Measurements from ENCODE around the gene DENND4B. TPM values are rescaled to one million over a fixed set of nuclear protein-coding genes. Genes with fewer than 3 reads are reported as not detected.
A peak's percentile ranks its signal among the peaks of the same experiment; 100 is the strongest.

Gene DENND4B
- total RNA-seq, 1 donor, result 37.3 TPM

GRCh38 chr1:153944005-153944826, 2.3 kb downstream of the DENND4B start:
- peaks cover 52% of the 10 kb centered on the region for H3K4me1 ChIP-seq (ENCODE audit: insufficient read depth, low read length)
- H3K27me3 ChIP-seq (ENCODE audit: insufficient read depth, low read length), result no peaks in the 10 kb centered on the region
- peak overlapping the region; percentile 58 for H3K4me3 ChIP-seq (ENCODE audit: low read length)
- H3K9me3 ChIP-seq (ENCODE audit: low read depth, low read length), result no peaks in the 10 kb centered on the region

DNA sequence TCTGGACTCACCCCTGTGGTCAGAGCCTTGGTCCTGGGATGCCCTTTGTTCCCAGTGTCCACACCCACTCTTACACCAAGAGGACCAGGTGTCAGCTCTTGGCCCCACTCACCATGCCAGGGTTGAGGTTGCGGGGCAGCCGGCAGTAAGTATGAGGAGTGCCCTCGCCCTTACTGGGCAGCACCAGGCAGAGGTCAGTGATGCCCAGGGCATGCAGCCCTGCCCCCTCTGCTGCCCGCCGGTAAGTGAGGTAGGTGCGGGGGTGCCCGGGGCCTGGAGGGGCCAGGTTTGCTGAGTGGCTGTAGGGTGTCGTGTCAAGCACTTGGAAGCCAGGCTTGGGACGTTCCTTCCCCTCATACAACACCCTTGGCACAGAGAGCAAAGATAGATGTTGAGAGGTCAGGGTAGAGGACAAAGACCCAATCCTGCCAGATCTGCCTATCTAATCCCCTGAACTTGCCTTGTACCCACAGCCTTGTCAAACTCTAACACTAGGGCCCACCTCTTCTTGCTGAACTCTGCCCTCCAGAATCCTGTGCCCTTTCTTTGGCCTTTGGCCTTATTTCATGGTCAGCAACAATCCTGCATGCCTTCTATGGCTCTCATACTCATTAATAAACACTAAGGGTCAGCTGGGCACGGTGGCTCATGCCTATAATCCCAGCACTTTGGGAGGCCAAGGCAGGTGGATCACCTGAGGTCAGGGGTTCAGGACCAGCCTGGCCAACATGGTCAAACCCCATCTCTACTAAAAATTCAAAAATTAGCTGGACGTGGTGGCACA, 3.6 kb downstream of the DENND4B start:
- no peak overlapping the region for H3K4me3 ChIP-seq (ENCODE audit: low read length)
- H3K9me3 ChIP-seq (ENCODE audit: low read depth, low read length), result no peaks in the 10 kb centered on the region
- H3K27me3 ChIP-seq (ENCODE audit: insufficient read depth, low read length), result no peaks in the 10 kb centered on the region
- H3K4me1 ChIP-seq (ENCODE audit: insufficient read depth, low read length), result peaks cover 50% of the 10 kb centered on the region

DNA sequence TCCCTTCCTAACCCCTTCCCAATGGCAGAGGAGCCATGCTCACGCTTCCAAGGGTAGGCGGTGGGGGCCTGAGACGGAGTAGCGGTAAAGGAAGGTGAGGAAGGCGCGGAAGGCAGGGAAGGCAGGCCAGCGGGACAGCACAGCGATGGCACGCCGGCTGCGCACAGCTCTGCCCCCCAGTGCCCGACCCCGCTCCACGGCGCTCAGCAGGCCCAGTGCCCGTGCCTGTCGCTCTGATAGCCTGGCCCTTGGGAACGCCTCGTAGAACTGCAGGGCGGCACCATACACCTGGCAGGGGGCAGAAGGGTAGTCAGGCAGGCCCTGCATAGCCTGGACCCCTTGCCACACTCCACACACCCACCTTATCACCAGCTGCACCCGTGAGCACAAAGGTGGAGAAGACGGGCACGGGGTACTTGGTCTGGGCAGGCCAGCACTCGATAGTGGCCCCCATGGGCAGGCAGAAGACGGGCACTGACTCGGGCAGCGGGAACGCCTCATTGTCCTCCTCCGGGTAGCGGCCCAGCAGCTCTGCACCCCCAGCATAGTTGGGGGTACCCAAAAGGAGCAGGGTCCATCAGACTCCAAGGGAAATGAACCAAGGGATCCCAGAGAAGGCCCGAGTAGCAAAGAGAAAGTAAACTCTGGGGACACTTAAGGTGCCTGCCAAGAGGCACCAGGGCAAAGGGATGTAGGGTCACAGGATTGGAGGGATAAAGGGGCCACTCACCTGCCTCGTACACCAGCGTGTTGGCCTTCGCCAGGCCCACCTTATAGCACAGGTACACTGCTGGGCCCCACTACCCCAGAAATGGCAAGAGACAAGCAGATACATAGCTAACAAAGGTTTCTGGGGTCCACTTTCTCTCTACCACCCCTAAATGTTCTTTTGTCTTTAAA, 4.4 kb downstream of the DENND4B start:
- Histone ChIP-seq H3K27me3 (ENCODE audit: insufficient read depth, low read length) (no peaks in the 10 kb centered on the region), H3K9me3 (ENCODE audit: low read depth, low read length) (no peaks in the 10 kb centered on the region), H3K4me1 (ENCODE audit: insufficient read depth, low read length) (peaks cover 41% of the 10 kb centered on the region), H3K4me3 (ENCODE audit: low read length) (no peak overlapping the region)

- H3K27me3 ChIP-seq (ENCODE audit: insufficient read depth, low read length), result no peaks in the 10 kb centered on the region
- no peaks in the 10 kb centered on the region for H3K9me3 ChIP-seq (ENCODE audit: low read depth, low read length)
- peaks cover 35% of the 10 kb centered on the region for H3K4me1 ChIP-seq (ENCODE audit: insufficient read depth, low read length)
- H3K4me3 ChIP-seq (ENCODE audit: low read length), result no peak overlapping the region
Observed at GRCh38 chr1:153940756-153941155, 5.8 kb downstream of the DENND4B start.

- Histone ChIP-seq H3K4me1 (ENCODE audit: insufficient read depth, low read length) (peaks cover 31% of the 10 kb centered on the region), H3K4me3 (ENCODE audit: low read length) (no peak overlapping the region), H3K27me3 (ENCODE audit: insufficient read depth, low read length) (no peaks in the 10 kb centered on the region), H3K9me3 (ENCODE audit: low read depth, low read length) (no peaks in the 10 kb centered on the region)
Observed at GRCh38 chr1:153939476-153939875, 7.0 kb downstream of the DENND4B start.

DNA sequence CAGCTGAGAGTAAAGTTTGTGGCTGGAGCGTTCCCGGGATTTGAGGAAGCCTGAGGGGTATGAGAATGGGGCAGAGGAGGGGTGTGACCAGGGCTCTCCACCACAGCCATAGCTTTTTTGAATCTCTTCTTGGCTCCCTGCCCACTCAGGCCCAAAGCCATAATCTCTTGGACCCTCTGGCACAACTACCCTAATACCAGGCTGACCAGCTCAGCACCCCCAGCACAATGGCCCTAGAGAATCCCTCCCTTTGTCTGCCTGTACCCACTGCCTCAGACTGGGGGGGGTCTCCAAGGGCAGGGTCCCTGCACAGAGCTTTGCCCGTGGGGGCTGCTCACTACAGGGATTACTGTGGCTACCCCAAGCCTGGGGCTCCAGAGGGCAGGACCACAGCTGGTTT, 7.5 kb downstream of the DENND4B start:
- no peak overlapping the region for H3K4me3 ChIP-seq (ENCODE audit: low read length)
- H3K4me1 ChIP-seq (ENCODE audit: insufficient read depth, low read length), result peaks cover 26% of the 10 kb centered on the region
- H3K27me3 ChIP-seq (ENCODE audit: insufficient read depth, low read length), result no peaks in the 10 kb centered on the region
- no peaks in the 10 kb centered on the region for H3K9me3 ChIP-seq (ENCODE audit: low read depth, low read length)

GRCh38 chr1:153937331-153937730, 9.2 kb downstream of the DENND4B start:
- Histone ChIP-seq H3K4me3 (ENCODE audit: low read length) (no peak overlapping the region), H3K4me1 (ENCODE audit: insufficient read depth, low read length) (peaks cover 10% of the 10 kb centered on the region), H3K27me3 (ENCODE audit: insufficient read depth, low read length) (no peaks in the 10 kb centered on the region), H3K9me3 (ENCODE audit: low read depth, low read length) (no peaks in the 10 kb centered on the region)

GRCh38 chr1:153936011-153936802, 10.3 kb downstream of the DENND4B start:
- no peaks in the 10 kb centered on the region for H3K27me3 ChIP-seq (ENCODE audit: insufficient read depth, low read length)
- H3K4me3 ChIP-seq (ENCODE audit: low read length), result no peak overlapping the region
- H3K4me1 ChIP-seq (ENCODE audit: insufficient read depth, low read length), result no peaks in the 10 kb centered on the region
- H3K9me3 ChIP-seq (ENCODE audit: low read depth, low read length), result no peaks in the 10 kb centered on the region

GRCh38 chr1:153934746-153935145, 11.8 kb downstream of the DENND4B start:
- H3K9me3 ChIP-seq (ENCODE audit: low read depth, low read length), result no peaks in the 10 kb centered on the region
- no peaks in the 10 kb centered on the region for H3K4me1 ChIP-seq (ENCODE audit: insufficient read depth, low read length)
- H3K27me3 ChIP-seq (ENCODE audit: insufficient read depth, low read length), result no peaks in the 10 kb centered on the region
- no peak overlapping the region for H3K4me3 ChIP-seq (ENCODE audit: low read length)

GRCh38 chr1:153933955-153934354, 12.6 kb downstream of the DENND4B start:
- H3K4me3 ChIP-seq (ENCODE audit: low read length), result no peak overlapping the region
- no peaks in the 10 kb centered on the region for H3K27me3 ChIP-seq (ENCODE audit: insufficient read depth, low read length)
- H3K4me1 ChIP-seq (ENCODE audit: insufficient read depth, low read length), result no peaks in the 10 kb centered on the region
- H3K9me3 ChIP-seq (ENCODE audit: low read depth, low read length), result no peaks in the 10 kb centered on the region

DNA sequence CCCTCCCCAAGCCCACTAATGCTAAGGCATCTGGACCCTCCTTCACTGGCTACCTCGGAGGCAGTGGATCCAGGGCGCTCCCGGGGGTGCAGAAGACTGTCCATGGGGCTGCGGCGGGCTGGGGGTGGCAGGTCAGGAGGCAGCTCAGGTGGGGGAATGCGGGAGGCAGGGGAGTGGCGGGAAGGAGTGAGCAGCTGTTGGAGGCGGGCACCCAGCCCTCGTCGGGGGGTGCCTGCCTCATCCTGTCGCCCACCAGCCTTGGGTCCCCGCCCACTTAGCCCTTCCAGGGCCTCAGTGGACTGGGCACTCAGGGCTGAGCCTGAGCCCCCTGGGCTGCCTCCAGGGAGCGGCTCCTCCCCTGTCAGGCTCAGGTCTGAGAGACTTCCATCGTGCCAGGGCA, 13.1 kb downstream of the DENND4B start:
- Histone ChIP-seq H3K4me1 (ENCODE audit: insufficient read depth, low read length) (no peaks in the 10 kb centered on the region), H3K27me3 (ENCODE audit: insufficient read depth, low read length) (no peaks in the 10 kb centered on the region), H3K9me3 (ENCODE audit: low read depth, low read length) (no peaks in the 10 kb centered on the region), H3K4me3 (ENCODE audit: low read length) (no peak overlapping the region)

DNA sequence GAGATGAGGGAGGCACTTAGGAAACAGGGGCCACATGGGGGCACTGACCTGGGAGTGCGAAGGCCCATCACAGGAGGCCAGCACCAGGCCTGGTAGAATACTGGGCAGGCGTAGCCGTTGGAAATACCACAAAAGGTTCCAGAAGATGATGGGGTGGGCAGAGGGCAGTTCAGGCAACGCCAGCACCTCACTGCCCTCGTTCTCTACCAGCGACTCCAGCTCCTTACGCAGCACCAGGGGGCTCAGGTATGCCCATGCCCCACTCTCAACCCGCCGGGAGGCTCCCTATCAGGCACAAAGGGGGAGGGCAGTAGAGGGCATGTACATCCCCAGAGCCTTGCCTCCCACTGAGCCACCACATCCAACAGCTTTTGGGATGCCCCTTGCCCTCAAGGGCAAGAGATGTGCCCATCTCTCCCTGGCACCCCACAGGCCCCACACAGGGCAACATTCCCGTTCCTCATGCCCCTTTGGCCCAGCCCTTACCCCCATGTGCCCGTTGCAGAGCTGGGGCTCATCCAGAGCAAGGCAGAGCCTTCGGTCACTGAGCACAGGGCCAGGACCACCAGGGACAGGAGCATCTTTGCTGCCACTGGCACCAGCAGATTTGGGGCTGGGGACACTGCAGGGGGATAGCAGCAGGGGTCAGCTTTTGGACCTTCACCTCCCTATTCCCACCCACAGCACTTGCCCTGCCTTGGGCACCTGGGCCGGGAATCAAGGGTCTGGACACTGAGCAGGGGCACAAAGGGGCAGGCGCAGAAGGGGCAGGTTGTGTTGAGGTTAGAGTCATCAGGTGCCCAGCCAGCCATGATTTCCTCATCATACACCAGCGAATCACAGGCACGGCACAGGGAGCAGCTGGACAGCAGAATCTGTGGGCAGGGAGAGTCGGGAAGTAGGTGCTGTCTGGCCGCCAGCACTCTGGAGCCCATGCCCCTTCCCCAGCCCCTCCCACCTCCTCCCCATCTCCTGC, 14.1 kb downstream of the DENND4B start:
- no peaks in the 10 kb centered on the region for H3K4me1 ChIP-seq (ENCODE audit: insufficient read depth, low read length)
- H3K4me3 ChIP-seq (ENCODE audit: low read length), result no peak overlapping the region
- no peaks in the 10 kb centered on the region for H3K9me3 ChIP-seq (ENCODE audit: low read depth, low read length)
- no peaks in the 10 kb centered on the region for H3K27me3 ChIP-seq (ENCODE audit: insufficient read depth, low read length)
